Renal pelvis (tissue), 4 donors: Measurements from ENCODE around the gene FBXL17. TPM values are rescaled to one million over a fixed set of nuclear protein-coding genes. Genes with fewer than 3 reads are reported as not detected.

Experiments
- DNase-seq: peaks from one replicate; pipeline ENCODE4 v3.0.0-alpha.2; 2013
- polyA plus RNA-seq, 3 donors: library from polyadenylated mRNA; unstranded; fragments of 120-200 nt; gene quantifications; one replicate each; pipeline ENCODE4 v1.2.1, GENCODE V29; 2013; ENCODE audit not compliant: insufficient read length in 3 of 3

FBXL17 gene
- polyA plus RNA-seq, 3 donors = 26.3 to 32.7 (median 27.0) TPM

GRCh38 chr5:108380531-108381349 lies 1.2 kb downstream of the FBXL17 start:
- peak; percentile 73 for DNase-seq

GRCh38 chr5:108379722-108380530 lies 2.0 kb downstream of the FBXL17 start:
- DNase-seq = peak; percentile 15

- no peak for DNase-seq
These were observed 6.1 kb downstream of the FBXL17 start for GRCh38 chr5:108375768-108376167.

GRCh38 chr5:108373426-108373825 lies 8.5 kb downstream of the FBXL17 start:
- no peak for DNase-seq

- DNase-seq = no peak
These were observed 9.5 kb downstream of the FBXL17 start for GRCh38 chr5:108372369-108372768.

- no peak for DNase-seq
These were observed 10.6 kb downstream of the FBXL17 start for GRCh38 chr5:108371263-108371662.

- no peak for DNase-seq
These were observed 12.7 kb downstream of the FBXL17 start for GRCh38 chr5:108369167-108369566.

GRCh38 chr5:108367679-108368334 lies 14.1 kb downstream of the FBXL17 start:
- DNase-seq = no peak

- no peak for DNase-seq
These were observed 15.4 kb downstream of the FBXL17 start for GRCh38 chr5:108366500-108366899.

GRCh38 chr5:108361771-108362170 lies 20.1 kb downstream of the FBXL17 start:
- no peak for DNase-seq

GRCh38 chr5:108361239-108361638 lies 20.7 kb downstream of the FBXL17 start:
- no peak for DNase-seq

- DNase-seq = no peak
These were observed 21.6 kb downstream of the FBXL17 start for GRCh38 chr5:108360280-108360679.

GRCh38 chr5:108356286-108356685 lies 25.6 kb downstream of the FBXL17 start:
- DNase-seq = no peak

GRCh38 chr5:108353087-108353486 lies 28.8 kb downstream of the FBXL17 start:
- no peak for DNase-seq

GRCh38 chr5:108345541-108346171 lies 36.2 kb downstream of the FBXL17 start:
- peak; percentile 48 for DNase-seq

- DNase-seq = no peak
These were observed 37.6 kb downstream of the FBXL17 start for GRCh38 chr5:108344103-108344822.

GRCh38 chr5:108341866-108342265 lies 40.0 kb downstream of the FBXL17 start:
- DNase-seq = no peak

GRCh38 chr5:108340131-108340530 lies 41.8 kb downstream of the FBXL17 start:
- no peak for DNase-seq

GRCh38 chr5:108339220-108339619 lies 42.7 kb downstream of the FBXL17 start:
- DNase-seq = no peak

GRCh38 chr5:108334225-108334624 lies 47.7 kb downstream of the FBXL17 start:
- DNase-seq = no peak

- no peak for DNase-seq
These were observed 54.9 kb downstream of the FBXL17 start for GRCh38 chr5:108326982-108327381.
